Activated CD4-positive, alpha-beta T cell treated with anti-CD3 and anti-CD28 coated beads for 4 hours (primary cell): ENCODE data around the gene CYB5RL.
"Not testable (repeated sequence)": the region's sequence is repeated elsewhere in the genome, so short reads cannot be mapped to it uniquely, and the experiment has no call there.

Experiments used
- DNase-seq, 2 donors: peaks; one replicate each; pipeline ENCODE4 v3.0.0-alpha.2; 2020

CYB5RL gene

DNA sequence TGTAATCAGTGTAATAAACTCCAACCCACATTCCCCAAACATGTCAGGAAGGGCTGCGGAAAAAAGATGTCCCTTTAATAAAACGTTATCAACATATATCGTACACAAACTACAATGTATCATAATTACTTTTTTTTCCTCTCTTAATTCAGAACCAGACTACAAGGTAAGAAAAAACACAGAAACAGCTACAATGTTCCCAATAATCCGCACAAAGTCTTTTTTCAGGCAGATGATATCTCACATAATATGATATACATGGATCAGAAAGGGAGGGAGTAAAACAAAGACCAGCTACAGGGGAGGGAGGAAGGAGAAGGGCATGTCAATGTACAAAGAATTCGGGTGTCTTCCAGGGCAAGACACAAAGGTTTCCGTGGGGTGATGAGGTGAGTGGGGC is 25.5 kb upstream of the CYB5RL start:
- DNase-seq: no peak

DNA sequence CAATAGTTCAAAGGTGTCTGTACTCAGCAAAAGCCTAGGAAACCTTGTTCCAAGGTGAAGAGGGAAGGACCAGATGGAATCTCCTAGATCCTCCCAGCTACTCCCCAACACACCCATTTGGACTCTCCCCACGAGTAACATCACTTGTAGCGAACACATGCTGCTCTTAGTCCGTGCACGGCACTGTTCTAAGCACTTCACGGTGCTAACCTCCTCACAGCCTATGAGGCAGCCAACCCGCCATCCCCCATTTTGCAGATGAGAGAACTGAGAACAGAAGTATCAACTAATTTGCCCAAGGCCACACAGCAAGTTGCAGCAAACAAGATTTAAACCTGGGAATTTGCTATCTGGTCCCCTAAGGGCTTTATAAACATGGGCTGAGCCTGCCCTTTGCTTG is 24.4 kb upstream of the CYB5RL start:
- no peak for DNase-seq

DNA sequence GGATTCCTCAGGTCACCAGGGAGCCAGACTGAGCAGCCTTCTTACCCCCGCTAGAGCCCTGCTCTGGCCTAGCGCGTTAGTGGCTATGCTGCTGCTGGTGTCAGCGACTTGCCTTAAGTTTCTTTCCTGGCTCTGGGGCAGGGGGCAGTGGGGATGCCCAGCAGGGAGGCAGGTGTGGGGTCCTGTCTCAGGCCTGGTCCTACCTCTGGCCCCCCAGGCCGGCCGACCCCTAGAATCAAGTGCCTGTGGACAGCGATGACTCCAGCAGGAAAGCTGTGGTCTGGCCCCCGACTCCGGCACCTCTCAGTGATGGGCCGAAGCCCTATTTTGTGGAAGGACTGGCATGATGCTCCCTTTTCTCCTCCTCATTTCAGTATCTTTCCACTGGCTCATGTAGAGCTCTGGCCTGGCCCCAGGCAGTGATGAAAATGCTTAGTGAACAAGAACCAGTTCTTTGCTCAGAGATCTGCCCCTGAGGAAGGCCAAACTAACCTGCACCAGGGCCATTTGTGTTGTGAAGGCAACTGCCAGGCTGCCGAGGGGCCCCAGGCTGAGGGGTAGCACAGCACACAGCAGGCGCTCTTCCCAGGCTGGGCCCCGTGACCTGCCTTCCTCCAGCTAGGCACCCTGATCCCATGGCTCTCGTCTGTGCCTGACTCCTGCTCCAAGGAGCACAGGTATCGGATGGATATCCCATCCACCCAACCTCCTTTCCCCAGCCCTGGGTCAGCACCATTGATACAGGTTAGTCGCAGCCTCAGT is 23.8 kb upstream of the CYB5RL start:
- DNase-seq: no peak

GRCh38 chr1:54222711-54223110 is 22.9 kb upstream of the CYB5RL start:
- DNase-seq: no peak

- DNase-seq: no peak
Measured at GRCh38 chr1:54221867-54222484, 22.1 kb upstream of the CYB5RL start.

- no peak for DNase-seq
Measured at GRCh38 chr1:54221113-54221834, 21.4 kb upstream of the CYB5RL start.

GRCh38 chr1:54220004-54220811 is 20.4 kb upstream of the CYB5RL start:
- no peak for DNase-seq

DNA sequence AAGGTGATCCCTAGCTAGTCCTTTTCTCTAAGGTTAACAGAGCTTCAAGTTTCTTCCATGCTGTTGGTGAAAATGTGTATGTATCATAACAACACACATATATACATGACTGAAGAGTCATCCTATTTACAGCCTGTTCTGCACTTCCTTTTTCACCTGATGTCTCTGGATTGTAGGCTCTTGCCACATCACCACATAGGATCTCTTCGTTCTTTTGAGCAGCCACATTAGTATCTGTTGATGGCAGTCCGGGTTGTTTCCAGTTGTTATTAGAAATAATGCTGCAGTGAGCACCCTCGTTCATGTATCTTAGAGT is 19.8 kb upstream of the CYB5RL start:
- DNase-seq: no peak

DNA sequence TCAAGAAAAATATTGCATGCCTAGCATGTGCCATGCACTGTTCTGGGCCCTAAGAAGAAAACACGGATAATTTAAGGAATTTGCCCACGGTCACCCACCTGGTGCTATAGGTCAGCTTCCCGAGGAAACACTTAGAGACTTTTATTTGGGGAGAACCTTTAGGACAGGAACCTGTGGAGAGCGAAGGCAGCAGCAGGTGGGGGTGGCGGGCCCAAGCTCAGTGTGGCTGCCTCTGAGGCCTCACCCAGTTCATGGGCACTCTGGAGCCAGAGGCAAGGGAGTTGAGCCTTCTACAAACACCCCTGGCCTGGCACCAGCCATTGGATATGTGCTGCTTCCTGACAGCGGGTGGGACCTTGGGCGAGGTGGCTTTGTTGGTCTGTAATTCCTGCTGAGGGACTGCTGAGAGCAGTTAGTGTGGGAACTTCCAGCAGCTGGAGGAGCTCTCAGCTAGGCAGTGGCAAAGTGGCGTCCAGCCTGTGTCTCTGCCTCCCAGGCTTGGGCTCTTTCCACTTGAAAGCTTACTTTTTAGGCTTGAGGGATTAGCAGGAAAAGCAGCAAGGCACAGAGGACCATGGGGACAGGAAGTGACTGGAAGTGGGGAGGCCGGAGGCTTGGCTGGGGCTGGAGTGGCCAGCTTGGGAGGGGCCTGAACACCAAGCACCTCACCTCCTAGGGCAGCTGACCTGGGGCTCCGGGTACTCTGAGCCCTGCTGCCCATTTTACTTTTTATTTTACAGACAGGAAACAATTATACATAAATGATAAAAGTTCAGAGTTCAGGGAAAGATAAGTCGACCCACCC is 19.3 kb upstream of the CYB5RL start:
- DNase-seq: no peak

DNA sequence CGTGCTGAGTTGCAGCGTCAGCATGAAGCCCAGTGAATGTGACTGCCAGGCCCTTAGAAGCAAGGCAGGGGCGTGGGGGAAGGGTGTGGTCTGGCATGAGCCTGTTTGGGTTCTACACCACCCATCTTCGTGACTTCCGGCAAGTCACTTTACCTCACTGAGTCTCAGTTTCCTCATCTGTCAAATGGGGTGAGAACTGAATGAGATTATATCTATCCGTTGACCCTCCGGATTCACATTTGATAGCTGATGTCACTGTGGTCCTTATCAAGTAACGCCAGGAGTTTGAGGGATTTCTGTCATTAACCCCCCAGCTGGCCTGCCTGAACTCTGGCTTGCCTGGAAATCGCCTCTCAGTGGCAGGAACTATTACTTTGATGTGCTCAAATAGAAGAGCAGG is 15.7 kb upstream of the CYB5RL start:
- DNase-seq: no peak

DNA sequence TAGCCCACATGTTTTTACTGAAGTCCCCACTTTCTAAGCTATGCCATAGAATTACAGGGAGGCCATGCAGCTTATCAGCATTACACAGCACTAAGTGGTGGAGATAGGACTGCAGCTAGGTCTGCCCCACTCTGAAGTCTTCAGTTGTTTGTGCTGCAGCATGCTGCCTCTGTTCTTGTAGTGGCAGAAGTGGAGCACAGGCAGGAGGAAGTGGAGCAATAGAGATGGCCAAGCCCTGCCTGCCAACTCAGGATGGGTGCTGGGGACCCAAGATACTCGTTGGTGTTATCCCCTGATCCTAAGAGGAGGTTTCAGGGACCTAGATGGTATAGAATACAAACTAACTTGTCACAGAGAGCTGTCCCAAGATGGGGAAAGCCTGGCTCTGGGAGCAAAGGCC is 13.0 kb upstream of the CYB5RL start:
- no peak for DNase-seq

- not testable (repeated sequence) for DNase-seq
Measured at GRCh38 chr1:54207896-54208295, 8.1 kb upstream of the CYB5RL start.

GRCh38 chr1:54207287-54207686 is 7.5 kb upstream of the CYB5RL start:
- no peak for DNase-seq

DNA sequence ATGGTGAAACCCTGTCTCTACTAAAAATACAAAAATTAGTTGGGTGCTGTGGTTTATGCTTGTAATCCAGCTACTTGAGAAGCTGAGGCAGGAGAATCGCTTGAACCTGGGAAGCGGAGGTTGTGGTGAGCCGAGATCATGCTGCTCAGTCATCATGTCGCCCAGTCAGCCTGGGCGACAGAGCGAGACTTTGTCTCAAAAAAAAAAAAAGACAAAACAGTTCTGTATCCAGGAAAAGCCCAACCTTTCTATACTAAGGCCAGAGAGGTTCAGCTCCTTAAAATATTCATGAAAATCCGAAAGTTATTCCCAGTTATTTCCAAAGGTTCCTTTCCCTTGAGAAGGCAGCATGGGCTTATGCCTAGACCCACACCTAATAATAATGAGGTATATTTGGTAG is 4.4 kb upstream of the CYB5RL start:
- DNase-seq: no peak

- DNase-seq: no peak
Measured at GRCh38 chr1:54200519-54200997, 728 bp upstream of the CYB5RL start.

DNA sequence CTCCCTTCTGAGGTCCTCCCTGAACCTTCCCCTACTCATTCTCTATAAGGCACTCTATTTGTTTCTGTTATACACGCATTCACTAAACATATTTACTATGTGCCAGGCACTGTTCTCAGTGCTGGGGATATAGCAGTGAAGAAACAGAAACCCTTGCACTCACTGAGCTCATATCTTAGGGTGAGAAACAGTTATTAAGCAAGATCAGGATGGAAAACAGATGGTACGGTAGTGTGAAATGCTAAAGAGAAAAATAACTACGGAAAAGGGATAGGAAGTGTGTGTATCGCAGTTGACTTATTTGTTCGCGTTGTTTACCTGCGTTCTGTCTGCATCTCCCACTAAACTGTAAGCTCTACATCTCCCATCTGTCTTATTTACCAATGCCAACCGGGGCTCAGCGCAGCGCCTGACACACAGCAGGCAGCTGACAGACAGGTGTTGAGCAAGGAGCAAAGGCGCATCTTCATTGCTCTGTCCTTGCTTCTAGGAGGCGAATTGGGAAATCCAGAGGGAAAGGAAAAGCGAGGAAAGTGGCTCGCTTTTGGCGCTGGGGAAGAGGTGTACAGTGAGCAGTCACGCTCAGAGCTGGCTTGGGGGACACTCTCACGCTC is 572 bp downstream of the CYB5RL start:
- no peak for DNase-seq

- no peak for DNase-seq
Measured at GRCh38 chr1:54193453-54193852, 6.4 kb downstream of the CYB5RL start.

DNA sequence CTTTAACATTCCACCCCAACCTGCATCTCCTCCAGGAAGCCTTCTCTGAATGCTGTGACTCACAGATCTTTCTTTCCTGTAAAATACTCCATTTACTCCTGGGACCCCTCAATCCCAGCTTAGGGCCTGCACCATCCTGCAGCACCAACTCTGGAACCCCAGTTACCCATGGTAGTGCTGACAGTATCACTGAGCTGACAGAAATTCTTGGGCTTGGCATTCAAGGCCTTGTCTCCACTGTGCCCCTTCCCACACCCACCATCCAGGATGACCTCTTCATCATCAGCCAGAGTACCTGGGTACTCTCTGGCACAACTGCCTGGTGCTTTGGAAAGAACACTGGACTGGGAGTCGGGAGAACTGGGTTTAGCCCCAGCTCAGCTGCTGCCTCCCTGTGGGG is 8.3 kb downstream of the CYB5RL start:
- DNase-seq: no peak

GRCh38 chr1:54190526-54190925 is 9.3 kb downstream of the CYB5RL start:
- no peak for DNase-seq

DNA sequence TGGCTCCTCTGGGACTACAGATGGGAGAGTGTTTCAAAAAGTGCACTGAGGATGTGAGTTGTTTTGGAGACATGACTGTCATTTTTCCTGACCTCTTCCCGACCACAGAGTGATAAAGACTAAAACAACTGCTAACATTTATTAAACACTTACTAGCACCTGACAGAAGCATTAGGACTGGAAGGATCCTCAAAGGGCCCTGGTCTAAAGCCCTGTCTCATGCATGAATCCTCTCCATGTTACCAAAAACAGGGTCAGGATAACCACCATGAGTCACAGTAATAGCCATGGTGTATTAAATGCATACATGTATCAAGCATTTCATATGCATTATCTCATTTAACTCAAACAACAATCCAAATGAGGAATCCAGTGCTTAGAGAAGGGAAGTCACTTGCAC is 11.5 kb downstream of the CYB5RL start:
- DNase-seq: no peak

- DNase-seq: no peak
Measured at GRCh38 chr1:54186056-54186455, 13.8 kb downstream of the CYB5RL start.
